HCT116 (cell line): Measurements from ENCODE around the gene ELF1. TPM values are rescaled to one million over a fixed set of nuclear protein-coding genes. Genes with fewer than 3 reads are reported as not detected.

Source experiments
- ATAC-seq: fragments of 200-7000 bp; cut with Tn5 transposase; 2 replicates; pipeline ENCODE4 v1.9.1; 2020; ENCODE audit warnings: mild to moderate bottlenecking, moderate library complexity
- BruUV-seq: library from RNA; stranded (reverse); fragments of 400-500 nt; replicated peaks from 2 replicates; lab custom pipeline; 2021; lab: Mats Ljungman, UMichigan
- CTCF ChIA-PET: fragments of 300-600 bp; sonication (Branson Sonifier 250); formaldehyde crosslinking; loops from one replicate; lab custom pipeline; 2021; ENCODE audit warnings: antibody characterized with exemption; lab: Charles Lee
- POLR2A ChIA-PET: fragments of 300-600, 350-600 bp; sonication (Branson Sonifier 250); formaldehyde crosslinking; loops from one replicate; lab custom pipeline; 2021; ENCODE audit warnings: antibody characterized with exemption; lab: Charles Lee
- RAD21 ChIA-PET, 2 experiments: fragments of 300-600 bp; sonication (Branson Sonifier 250); formaldehyde crosslinking; loops; one replicate each; lab custom pipeline; 2023; ENCODE audit warnings: low total read pairs in 2 of 2; ENCODE audit not compliant: uncharacterized antibody in 2 of 2, unreplicated experiment in 2 of 2, low non-redundant PET in 1 of 2; lab: Charles Lee
- DNase-seq: peaks from one replicate; pipeline ENCODE4 v3.0.0-alpha.2; 2010; ENCODE audit warnings: low read depth, low spot score
- H2AFZ ChIP-seq: fragments of 200-600 bp; shearing (Covaris generic), sonication (generic); 2 replicates; pipeline ENCODE4 v1.6.1; 2017; ENCODE audit warnings: low read depth, mixed run types, mixed read lengths, antibody characterized with exemption, low read length; ENCODE audit not compliant: poor library complexity, severe bottlenecking
- H3K27ac ChIP-seq: 2 replicates; pipeline ENCODE4 v1.5.1; 2012; ENCODE audit warnings: low read depth, low read length
- H3K27me3 ChIP-seq: fragments of 200-600 bp; sonication (generic); 2 replicates; pipeline ENCODE4 v1.6.1; 2016; ENCODE audit warnings: mixed run types, low read length, mixed read lengths; ENCODE audit not compliant: insufficient read depth
- H3K36me3 ChIP-seq, 2 experiments: fragments of 200-500 bp in 1 of 2; fragments of 200-600 bp in 1 of 2; sonication (Bioruptor generic) in 1 of 2; sonication (generic) in 1 of 2; 2 replicates each; pipeline versions ENCODE4 v1.5.1 to v1.6.1; 2014 to 2016; ENCODE audit warnings: low read length in 2 of 2, inconsistent platforms in 1 of 2, mixed read lengths in 1 of 2, mixed run types in 1 of 2; ENCODE audit not compliant: insufficient read depth in 2 of 2, control insufficient read depth in 1 of 2
- H3K4me1 ChIP-seq, 2 experiments: fragments of 200-600 bp in 1 of 2; sonication (generic) in 1 of 2; 2 replicates each; pipeline versions ENCODE4 v1.5.1 to v1.6.1; 2012 to 2017; ENCODE audit warnings: low read length in 2 of 2, inconsistent platforms in 1 of 2, mild to moderate bottlenecking in 1 of 2, mixed read lengths in 1 of 2, mixed run types in 1 of 2, moderate library complexity in 1 of 2; ENCODE audit not compliant: insufficient read depth in 2 of 2, control insufficient read depth in 1 of 2
- H3K4me2 ChIP-seq: fragments of 200-600 bp; sonication (generic); 2 replicates; pipeline ENCODE4 v1.6.1; 2017; ENCODE audit warnings: mixed run types, low read length, mixed read lengths
- H3K4me3 ChIP-seq, 2 experiments: fragments of 200-600 bp in 1 of 2; sonication (generic) in 1 of 2; replicated peaks in 1 of 2; 2 replicates each; pipeline ENCODE4 v1.5.1; 2011 to 2016; ENCODE audit warnings: low read length in 2 of 2, control low read depth in 1 of 2, low read depth in 1 of 2, mild to moderate bottlenecking in 1 of 2, mixed read lengths in 1 of 2, mixed run types in 1 of 2
- H3K79me2 ChIP-seq: fragments of 200-600 bp; sonication (generic); 2 replicates; pipeline ENCODE4 v1.6.1; 2017; ENCODE audit warnings: mild to moderate bottlenecking, mixed run types, low read length, moderate library complexity, mixed read lengths; ENCODE audit not compliant: insufficient read depth
- H3K9ac ChIP-seq: fragments of 200-600 bp; sonication (generic); 2 replicates; pipeline ENCODE4 v1.6.1; 2016; ENCODE audit warnings: low read length, mixed read lengths
- H3K9me2 ChIP-seq: fragments of 200-600 bp; sonication (generic), shearing (Covaris generic); 2 replicates; pipeline ENCODE4 v1.6.1; 2017; ENCODE audit warnings: mixed run types, mild to moderate bottlenecking, moderate library complexity; ENCODE audit not compliant: insufficient read depth
- H3K9me3 ChIP-seq, 2 experiments: fragments of 200-500 bp in 1 of 2; fragments of 200-600 bp in 1 of 2; sonication (Bioruptor generic) in 1 of 2; sonication (generic) in 1 of 2; 2 replicates each; pipeline ENCODE4 v1.6.1; 2014 to 2017; ENCODE audit warnings: low read length in 2 of 2, mixed read lengths in 2 of 2, inconsistent platforms in 1 of 2, low read depth in 1 of 2, mild to moderate bottlenecking in 1 of 2, mixed run types in 1 of 2, moderate library complexity in 1 of 2; ENCODE audit not compliant: control insufficient read depth in 1 of 2, insufficient read depth in 1 of 2
- H4K20me1 ChIP-seq: fragments of 200-600 bp; sonication (generic), shearing (Covaris generic); 2 replicates; pipeline ENCODE4 v1.6.1; 2017; ENCODE audit warnings: mixed run types, mild to moderate bottlenecking, moderate library complexity; ENCODE audit not compliant: insufficient read depth
- ATF3 ChIP-seq: IDR thresholded peaks from 2 replicates; pipeline ENCODE4 v1.6.1; 2012
- CEBPB ChIP-seq: IDR thresholded peaks from 2 replicates; pipeline ENCODE4 v1.6.1; 2012; ENCODE audit warnings: low read depth
- EGR1 ChIP-seq: IDR thresholded peaks from 2 replicates; pipeline ENCODE4 v1.6.1; 2012; ENCODE audit warnings: low read depth
- EZH2phosphoT487 ChIP-seq: fragments of 200-600 bp; IDR thresholded peaks from 2 replicates; pipeline ENCODE4 v1.6.1; 2018; ENCODE audit warnings: antibody characterized with exemption, borderline replicate concordance
- FOSL1 ChIP-seq: IDR thresholded peaks from 2 replicates; pipeline ENCODE4 v1.6.1; 2012; ENCODE audit warnings: low read depth
- JUND ChIP-seq: IDR thresholded peaks from 2 replicates; pipeline ENCODE4 v1.6.1; 2012
- POLR2A ChIP-seq: IDR thresholded peaks from 2 replicates; pipeline ENCODE4 v1.7.0; 2011; ENCODE audit warnings: borderline replicate concordance; ENCODE audit not compliant: insufficient read depth, insufficient read length; ENCODE audit errors: extremely low read depth
- POLR2AphosphoS5 ChIP-seq: IDR thresholded peaks from 2 replicates; pipeline ENCODE4 v1.6.1; 2011; ENCODE audit warnings: mild to moderate bottlenecking, low read depth, low read length, moderate library complexity
- REST ChIP-seq: IDR thresholded peaks from 2 replicates; pipeline ENCODE4 v1.6.1; 2012; ENCODE audit warnings: low read depth
- SIN3A ChIP-seq: IDR thresholded peaks from 2 replicates; pipeline ENCODE4 v1.6.1; 2012; ENCODE audit warnings: low read depth
- SP1 ChIP-seq: IDR thresholded peaks from 2 replicates; pipeline ENCODE4 v1.6.1; 2012; ENCODE audit warnings: low read depth
- TCF7L2 ChIP-seq: IDR thresholded peaks from 2 replicates; pipeline ENCODE4 v1.7.0; 2011; ENCODE audit warnings: borderline replicate concordance, inconsistent platforms; ENCODE audit not compliant: insufficient read depth, insufficient read length; ENCODE audit errors: extremely low read depth
- YY1 ChIP-seq: IDR thresholded peaks from 2 replicates; pipeline ENCODE4 v1.6.1; 2011; ENCODE audit warnings: low read length, low read depth, moderate library complexity, mild to moderate bottlenecking; ENCODE audit not compliant: insufficient replicate concordance; ENCODE audit errors: extremely low read depth
- ZNF274 ChIP-seq: fragments of 200-500 bp; sonication (Bioruptor generic); IDR thresholded peaks from 2 replicates; pipeline ENCODE4 v1.6.1; 2014; ENCODE audit warnings: mild to moderate bottlenecking, low read depth, low read length, inconsistent platforms
- intact Hi-C: fragments of 100-400 bp; cut with micrococcal nuclease; formaldehyde crosslinking; loops from 2 replicates; pipeline ENCODE4 v1.10.0; 2022
- total RNA-seq: library from RNA; stranded (reverse); gene quantifications from one replicate; pipeline ENCODE4 v1.2.1, GENCODE V29; 2021; ENCODE audit not compliant: unreplicated experiment

Gene ELF1
- total RNA-seq, 1 experiment from 2014 or later, result 30.0 TPM

GRCh38 chr13:41015920-41016319 is 3.2 kb downstream of the ELF1 start:
- no peak for DNase-seq
- Histone ChIP-seq H3K36me3 (no peaks in the 10 kb centered on the region), H3K4me2 (no peak overlapping the region), H3K4me1 (peaks cover 17 to 32% of the 10 kb centered on the region in 2 experiments), H3K9me2 (no peaks in the 10 kb centered on the region), H3K9me3 (no peaks in the 10 kb centered on the region), H2AFZ (no peak overlapping the region), H3K9ac (no peak overlapping the region), H4K20me1 (no peaks in the 10 kb centered on the region), H3K27me3 (no peaks in the 10 kb centered on the region), H3K79me2 (peaks cover 72% of the 10 kb centered on the region), H3K27ac (no peak overlapping the region), H3K4me3 (no peak overlapping the region)
- no TSS peak for BruUV-seq
- CTCF ChIA-PET, result no interaction called here
- POLR2A ChIA-PET, result no interaction called here
- TF ChIP-seq CEBPB (no peak), EGR1 (no peak), TCF7L2 (no peak), SP1 (no peak), EZH2phosphoT487 (no peak), POLR2AphosphoS5 (no peak), SIN3A (no peak), ATF3 (no peak), JUND (no peak), REST (no peak), ZNF274 (no peak), YY1 (no peak), POLR2A (no peak), FOSL1 (no peak)
- RAD21 ChIA-PET, result no interaction called here
- no peak for ATAC-seq
- intact Hi-C loops, result no loop called here
